GM12864 (cell line): Measurements from ENCODE around the gene OR6N2.

Experiments
- DNase-seq: peaks from one replicate; pipeline ENCODE4 v3.0.0-alpha.2; 2011; ENCODE audit warnings: low read depth
- H3K4me3 ChIP-seq: 2 replicates; pipeline ENCODE4 v1.5.1; 2011; ENCODE audit warnings: mild to moderate bottlenecking, low read depth, low read length, control low read depth
- CTCF ChIP-seq: IDR thresholded peaks from 2 replicates; pipeline ENCODE4 v1.5.1; 2011; ENCODE audit warnings: low read depth, mild to moderate bottlenecking, moderate library complexity, low read length, control low read depth, inconsistent platforms; ENCODE audit errors: missing control alignments

Gene OR6N2

GRCh38 chr1:158781104-158781503 is at the start of gene OR6N2:
TSS of gene OR6N2 (minus strand) at chr1:158781204. CDS start at chr1:158777635, 3,569 bp downstream.
- no peak for DNase-seq
- no peak for TF ChIP-seq CTCF
- H3K4me3 ChIP-seq = no peak within 1 kb of the TSS

- no peak for TF ChIP-seq CTCF
- H3K4me3 ChIP-seq = no peak overlapping the region
- no peak for DNase-seq
Measured at GRCh38 chr1:158830074-158830677, 49.2 kb upstream of the OR6N2 start.

- H3K4me3 ChIP-seq = no peak overlapping the region
- no peak for DNase-seq
- TF ChIP-seq CTCF = no peak
Measured at GRCh38 chr1:158821723-158822122, 40.7 kb upstream of the OR6N2 start.

GRCh38 chr1:158819461-158820443 is 38.7 kb upstream of the OR6N2 start:
- DNase-seq = no peak
- H3K4me3 ChIP-seq = no peak overlapping the region
- no peak for TF ChIP-seq CTCF

GRCh38 chr1:158818975-158819431 is 38.0 kb upstream of the OR6N2 start:
- H3K4me3 ChIP-seq = no peak overlapping the region
- DNase-seq = no peak
- no peak for TF ChIP-seq CTCF

- no peak for TF ChIP-seq CTCF
- H3K4me3 ChIP-seq = no peak overlapping the region
- no peak for DNase-seq
Measured at GRCh38 chr1:158818560-158818959, 37.6 kb upstream of the OR6N2 start.

GRCh38 chr1:158814970-158815369 is 34.0 kb upstream of the OR6N2 start:
- no peak for DNase-seq
- H3K4me3 ChIP-seq = no peak overlapping the region
- no peak for TF ChIP-seq CTCF
